Measurements from ENCODE around the gene NUP42. TPM values are rescaled to one million over a fixed set of nuclear protein-coding genes. Genes with fewer than 3 reads are reported as not detected.

Gene NUP42
- total RNA-seq, 1 experiment from 2014 or later = 30.3 TPM

DNA sequence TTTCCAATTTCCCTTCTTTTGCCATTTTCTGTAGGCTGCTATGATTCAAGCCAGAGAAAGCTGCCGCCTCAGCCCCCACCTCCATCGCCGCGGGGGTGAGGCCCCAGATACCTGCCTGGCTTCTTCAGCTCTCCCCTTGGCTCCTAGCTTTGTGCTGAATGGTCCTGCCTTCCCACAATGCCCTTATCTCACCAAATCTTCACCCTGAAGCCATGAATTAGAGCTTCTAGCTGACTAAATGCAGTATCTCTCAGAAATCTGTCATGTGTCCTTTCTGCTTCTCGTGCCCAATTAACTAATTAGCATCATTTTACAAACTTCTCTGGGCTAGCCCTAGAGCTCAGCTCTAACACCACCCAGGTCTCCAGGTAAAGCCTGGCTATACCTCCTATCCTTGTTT lies 32.6 kb downstream of the NUP42 start:
- ChIA-PET POLR2A (interaction anchor here (0.6 kb wide), 2 partner anchors 75 to 284 kb away, joined by 3 to 5 read pairs; no protein-coding TSS in a partner anchor), CTCF (interaction anchor here (0.7 kb wide), 1 partner anchor 12 kb away, joined by 6 read pairs; no protein-coding TSS in a partner anchor)
- intact Hi-C loops (cut with micrococcal nuclease; ENCODE audit: unreplicated experiment) (no loop called here), in situ Hi-C loops (cut with HindIII; ENCODE audit: low pct_unique_long_range_greater_than_20kb, low sequenced_read_pairs) (no loop called here)
- Histone ChIP-seq H3K27me3 (ENCODE audit: control insufficient read depth, insufficient read depth, low read length) (no peaks in the 10 kb centered on the region), H3K4me3 (ENCODE audit: low read depth in 2 of 2, low read length in 2 of 2) (no peak overlapping the region), H3K9me3 (ENCODE audit: control insufficient read depth, insufficient read depth, low read depth, low read length) (no peaks in the 10 kb centered on the region), H3K27ac (ENCODE audit: low read length) (no peak overlapping the region), H3K4me1 (ENCODE audit: control insufficient read depth, insufficient read depth, low read length) (peaks cover 10% of the 10 kb centered on the region), H3K36me3 (ENCODE audit: control insufficient read depth, insufficient read depth, low read length) (no peaks in the 10 kb centered on the region)
- no TSS peak for BruUV-seq (replicated peaks)
- TF ChIP-seq POLR2AphosphoS5 (IDR thresholded peaks at IDR 0.05; ENCODE audit: low read depth, low read length) (no peak), TCF7L2 (IDR thresholded peaks at IDR 0.05; ENCODE audit: low read depth, low read length) (no peak), SIN3A (IDR thresholded peaks at IDR 0.05; ENCODE audit: borderline replicate concordance, insufficient read depth, low read depth, low read length) (no peak)
- TF ChIP-seq, protein P1, sequence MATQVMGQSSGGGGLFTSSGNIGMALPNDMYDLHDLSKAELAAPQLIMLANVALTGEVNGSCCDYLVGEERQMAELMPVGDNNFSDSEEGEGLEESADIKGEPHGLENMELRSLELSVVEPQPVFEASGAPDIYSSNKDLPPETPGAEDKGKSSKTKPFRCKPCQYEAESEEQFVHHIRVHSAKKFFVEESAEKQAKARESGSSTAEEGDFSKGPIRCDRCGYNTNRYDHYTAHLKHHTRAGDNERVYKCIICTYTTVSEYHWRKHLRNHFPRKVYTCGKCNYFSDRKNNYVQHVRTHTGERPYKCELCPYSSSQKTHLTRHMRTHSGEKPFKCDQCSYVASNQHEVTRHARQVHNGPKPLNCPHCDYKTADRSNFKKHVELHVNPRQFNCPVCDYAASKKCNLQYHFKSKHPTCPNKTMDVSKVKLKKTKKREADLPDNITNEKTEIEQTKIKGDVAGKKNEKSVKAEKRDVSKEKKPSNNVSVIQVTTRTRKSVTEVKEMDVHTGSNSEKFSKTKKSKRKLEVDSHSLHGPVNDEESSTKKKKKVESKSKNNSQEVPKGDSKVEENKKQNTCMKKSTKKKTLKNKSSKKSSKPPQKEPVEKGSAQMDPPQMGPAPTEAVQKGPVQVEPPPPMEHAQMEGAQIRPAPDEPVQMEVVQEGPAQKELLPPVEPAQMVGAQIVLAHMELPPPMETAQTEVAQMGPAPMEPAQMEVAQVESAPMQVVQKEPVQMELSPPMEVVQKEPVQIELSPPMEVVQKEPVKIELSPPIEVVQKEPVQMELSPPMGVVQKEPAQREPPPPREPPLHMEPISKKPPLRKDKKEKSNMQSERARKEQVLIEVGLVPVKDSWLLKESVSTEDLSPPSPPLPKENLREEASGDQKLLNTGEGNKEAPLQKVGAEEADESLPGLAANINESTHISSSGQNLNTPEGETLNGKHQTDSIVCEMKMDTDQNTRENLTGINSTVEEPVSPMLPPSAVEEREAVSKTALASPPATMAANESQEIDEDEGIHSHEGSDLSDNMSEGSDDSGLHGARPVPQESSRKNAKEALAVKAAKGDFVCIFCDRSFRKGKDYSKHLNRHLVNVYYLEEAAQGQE (IDR thresholded peaks at IDR 0.05; ENCODE audit: insufficient read depth in 1 of 2, low read depth in 2 of 2, low read length in 1 of 2) = no peak
- TF ChIP-seq, protein P2, sequence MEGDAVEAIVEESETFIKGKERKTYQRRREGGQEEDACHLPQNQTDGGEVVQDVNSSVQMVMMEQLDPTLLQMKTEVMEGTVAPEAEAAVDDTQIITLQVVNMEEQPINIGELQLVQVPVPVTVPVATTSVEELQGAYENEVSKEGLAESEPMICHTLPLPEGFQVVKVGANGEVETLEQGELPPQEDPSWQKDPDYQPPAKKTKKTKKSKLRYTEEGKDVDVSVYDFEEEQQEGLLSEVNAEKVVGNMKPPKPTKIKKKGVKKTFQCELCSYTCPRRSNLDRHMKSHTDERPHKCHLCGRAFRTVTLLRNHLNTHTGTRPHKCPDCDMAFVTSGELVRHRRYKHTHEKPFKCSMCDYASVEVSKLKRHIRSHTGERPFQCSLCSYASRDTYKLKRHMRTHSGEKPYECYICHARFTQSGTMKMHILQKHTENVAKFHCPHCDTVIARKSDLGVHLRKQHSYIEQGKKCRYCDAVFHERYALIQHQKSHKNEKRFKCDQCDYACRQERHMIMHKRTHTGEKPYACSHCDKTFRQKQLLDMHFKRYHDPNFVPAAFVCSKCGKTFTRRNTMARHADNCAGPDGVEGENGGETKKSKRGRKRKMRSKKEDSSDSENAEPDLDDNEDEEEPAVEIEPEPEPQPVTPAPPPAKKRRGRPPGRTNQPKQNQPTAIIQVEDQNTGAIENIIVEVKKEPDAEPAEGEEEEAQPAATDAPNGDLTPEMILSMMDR (IDR thresholded peaks at IDR 0.05) = no peak
- ATAC-seq = no peak
- no peak for DNase-seq (ENCODE audit: low read depth, low spot score)

DNA sequence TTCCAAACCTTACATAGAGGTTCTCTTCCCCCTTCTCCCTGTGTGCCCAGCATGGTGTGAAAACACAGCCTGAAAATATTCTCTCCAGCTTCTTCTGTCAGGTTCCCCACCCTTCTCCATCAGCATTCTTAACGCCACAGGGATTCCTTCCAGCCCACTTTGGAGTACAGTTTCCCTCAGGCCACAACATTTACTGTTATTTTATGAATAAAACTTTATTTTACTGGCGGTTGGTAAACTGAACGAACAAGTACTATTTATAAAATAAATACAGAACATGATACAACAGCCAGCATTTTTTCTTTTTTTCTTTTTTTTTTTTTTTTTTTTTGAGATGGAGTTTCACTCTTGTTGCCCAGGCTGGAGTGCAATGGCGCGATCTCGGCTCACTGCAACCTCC lies 33.1 kb downstream of the NUP42 start:
- Histone ChIP-seq H3K27ac (ENCODE audit: low read length) (no peak overlapping the region), H3K36me3 (ENCODE audit: control insufficient read depth, insufficient read depth, low read length) (no peaks in the 10 kb centered on the region), H3K4me1 (ENCODE audit: control insufficient read depth, insufficient read depth, low read length) (peaks cover 10% of the 10 kb centered on the region), H3K9me3 (ENCODE audit: control insufficient read depth, insufficient read depth, low read depth, low read length) (no peaks in the 10 kb centered on the region), H3K4me3 (ENCODE audit: low read depth in 2 of 2, low read length in 2 of 2) (no peak overlapping the region), H3K27me3 (ENCODE audit: control insufficient read depth, insufficient read depth, low read length) (no peaks in the 10 kb centered on the region)
- POLR2A ChIA-PET = interaction anchor here (0.6 kb wide), 1 partner anchor 75 kb away, joined by 5 read pairs; no protein-coding TSS in a partner anchor
- in situ Hi-C loops (cut with HindIII; ENCODE audit: low pct_unique_long_range_greater_than_20kb, low sequenced_read_pairs) = no loop called here
- intact Hi-C loops (cut with micrococcal nuclease; ENCODE audit: unreplicated experiment) = no loop called here
- DNase-seq (ENCODE audit: low read depth, low spot score) (no peak), ATAC-seq (no peak)
- TF ChIP-seq, protein P1 (IDR thresholded peaks at IDR 0.05; ENCODE audit: insufficient read depth in 1 of 2, low read depth in 2 of 2, low read length in 1 of 2) = no peak
- TF ChIP-seq SIN3A (IDR thresholded peaks at IDR 0.05; ENCODE audit: borderline replicate concordance, insufficient read depth, low read depth, low read length) (no peak), POLR2AphosphoS5 (IDR thresholded peaks at IDR 0.05; ENCODE audit: low read depth, low read length) (no peak), TCF7L2 (IDR thresholded peaks at IDR 0.05; ENCODE audit: low read depth, low read length) (no peak)
- TF ChIP-seq, protein P2 (IDR thresholded peaks at IDR 0.05) = no peak
- CTCF ChIA-PET = interaction anchor here (0.7 kb wide), 1 partner anchor 12 kb away, joined by 6 read pairs; no protein-coding TSS in a partner anchor
- no TSS peak for BruUV-seq (replicated peaks)
